ENCODE results near the gene FARSA. TPM values are rescaled to one million over a fixed set of nuclear protein-coding genes. Genes with fewer than 3 reads are reported as not detected.

FARSA gene
- total and polyA plus RNA-seq, 3 donors from 2014 or later: 53.8 to 65.3 (median 55.1) TPM

DNA sequence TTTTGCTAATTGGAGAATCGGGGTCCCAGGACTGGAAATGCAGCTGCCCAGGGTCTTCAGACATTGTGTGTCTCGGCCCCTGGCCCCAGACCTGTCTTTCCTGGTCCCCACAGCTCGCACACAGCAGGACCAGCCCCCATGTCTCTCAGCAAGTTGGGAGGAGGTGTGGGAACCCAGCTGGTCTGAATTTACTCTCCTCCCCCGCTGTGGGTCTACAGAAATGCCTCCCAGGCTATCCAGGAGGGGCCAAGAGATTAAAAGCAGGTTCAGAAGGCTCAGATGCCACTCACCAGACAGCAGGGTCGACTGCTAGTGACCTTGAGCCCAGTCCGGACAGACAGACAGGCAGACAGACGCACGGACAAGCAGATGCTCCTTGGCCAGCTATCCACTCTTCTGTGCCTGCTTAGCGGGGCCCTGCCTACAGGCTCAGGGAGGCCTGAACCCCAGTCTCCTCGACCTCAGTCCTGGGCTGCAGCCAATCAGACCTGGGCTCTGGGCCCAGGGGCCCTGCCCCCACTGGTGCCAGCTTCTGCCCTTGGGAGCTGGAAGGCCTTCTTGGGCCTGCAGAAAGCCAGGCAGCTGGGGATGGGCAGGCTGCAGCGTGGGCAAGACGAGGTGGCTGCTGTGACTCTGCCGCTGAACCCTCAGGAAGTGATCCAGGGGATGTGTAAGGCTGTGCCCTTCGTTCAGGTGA lies 35.9 kb upstream of the FARSA start, which contains the start of gene DAND5:
Gene DAND5, plus strand, starts transcription at position 285 of the 697 bp plus-strand sequence. Its CDS starts 85 bp downstream, at position 370.
- Histone ChIP-seq H3K9me3 (no peaks in the 10 kb centered on the region), H3K4me1 (peaks cover 8% of the 10 kb centered on the region), H3K27ac (no peak within 1 kb of the TSS), H3K27me3 (no peaks in the 10 kb centered on the region), H3K4me3 (no peak within 1 kb of the TSS), H3K36me3 (ENCODE audit: low read depth, missing control alignments) (no peaks in the 10 kb centered on the region)
- DNase-seq: peak; percentile 81
- TF ChIP-seq, protein P1, sequence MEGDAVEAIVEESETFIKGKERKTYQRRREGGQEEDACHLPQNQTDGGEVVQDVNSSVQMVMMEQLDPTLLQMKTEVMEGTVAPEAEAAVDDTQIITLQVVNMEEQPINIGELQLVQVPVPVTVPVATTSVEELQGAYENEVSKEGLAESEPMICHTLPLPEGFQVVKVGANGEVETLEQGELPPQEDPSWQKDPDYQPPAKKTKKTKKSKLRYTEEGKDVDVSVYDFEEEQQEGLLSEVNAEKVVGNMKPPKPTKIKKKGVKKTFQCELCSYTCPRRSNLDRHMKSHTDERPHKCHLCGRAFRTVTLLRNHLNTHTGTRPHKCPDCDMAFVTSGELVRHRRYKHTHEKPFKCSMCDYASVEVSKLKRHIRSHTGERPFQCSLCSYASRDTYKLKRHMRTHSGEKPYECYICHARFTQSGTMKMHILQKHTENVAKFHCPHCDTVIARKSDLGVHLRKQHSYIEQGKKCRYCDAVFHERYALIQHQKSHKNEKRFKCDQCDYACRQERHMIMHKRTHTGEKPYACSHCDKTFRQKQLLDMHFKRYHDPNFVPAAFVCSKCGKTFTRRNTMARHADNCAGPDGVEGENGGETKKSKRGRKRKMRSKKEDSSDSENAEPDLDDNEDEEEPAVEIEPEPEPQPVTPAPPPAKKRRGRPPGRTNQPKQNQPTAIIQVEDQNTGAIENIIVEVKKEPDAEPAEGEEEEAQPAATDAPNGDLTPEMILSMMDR (IDR thresholded peaks at IDR 0.05): no peak
- no peak for TF ChIP-seq POLR2A (IDR thresholded peaks at IDR 0.05)
- intact Hi-C loops (cut with DNase I; ENCODE audit: low total_unique reads): loop anchor here (5.0 kb wide), 1 partner anchor 293 kb away; no protein-coding TSS in a partner anchor
- 48 to 79% methylated on average over 13 to 14 of the region's 14 CpGs for WGBS, 2 donors

DNA sequence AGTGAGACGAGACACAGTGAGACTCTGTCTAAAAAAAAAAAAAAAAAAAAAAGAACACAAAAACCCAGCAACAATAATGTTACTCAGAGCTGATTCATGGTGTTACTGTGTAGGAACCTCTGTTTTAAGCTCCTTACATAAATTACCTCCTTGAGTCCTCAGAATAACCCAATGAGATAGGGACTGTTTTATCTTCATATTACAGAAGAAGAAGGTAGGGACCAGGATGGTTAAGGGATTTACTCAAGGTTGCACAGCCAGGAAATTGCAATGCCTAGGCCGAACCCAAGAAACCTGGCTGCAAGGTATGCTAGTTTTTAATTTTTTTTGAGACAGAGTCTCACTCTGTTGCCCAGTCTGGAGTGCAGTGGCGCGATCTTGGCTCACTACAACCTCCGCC lies 34.4 kb upstream of the FARSA start:
- Histone ChIP-seq H3K36me3 (ENCODE audit: low read depth, missing control alignments) (no peaks in the 10 kb centered on the region), H3K9me3 (no peaks in the 10 kb centered on the region), H3K27me3 (no peaks in the 10 kb centered on the region), H3K27ac (no peak overlapping the region), H3K4me3 (no peak overlapping the region), H3K4me1 (peaks cover 8% of the 10 kb centered on the region)
- TF ChIP-seq, protein P1 (IDR thresholded peaks at IDR 0.05): no peak
- TF ChIP-seq POLR2A (IDR thresholded peaks at IDR 0.05): no peak
- WGBS, 2 donors: 84 to 88% methylated on average over 5 of the region's 5 CpGs
- no peak for DNase-seq
- intact Hi-C loops (cut with DNase I; ENCODE audit: low total_unique reads): loop anchor here (5.0 kb wide), 1 partner anchor 294 kb away; no protein-coding TSS in a partner anchor

DNA sequence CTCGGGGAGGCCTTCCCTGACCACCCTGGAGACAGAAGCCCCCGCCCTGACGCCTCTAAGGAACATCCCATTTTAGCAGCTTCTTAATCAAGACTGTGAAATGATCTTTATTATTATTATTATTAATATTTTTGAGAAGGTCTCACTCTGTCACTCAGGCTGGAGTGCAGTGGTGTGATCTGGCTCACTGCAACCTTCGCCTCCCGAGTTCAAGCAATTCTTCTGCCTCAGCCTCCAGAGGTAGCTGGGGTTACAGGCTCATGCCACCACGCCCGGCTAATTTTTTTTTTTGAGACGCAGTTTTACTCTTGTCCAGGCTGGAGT lies 32.3 kb upstream of the FARSA start:
- peak overlapping the region; percentile 27 to 54 for H3K4me3 ChIP-seq
- 43 to 44% methylated on average over 8 of the region's 8 CpGs for WGBS, 2 donors
- H3K4me1 ChIP-seq: peaks cover 8% of the 10 kb centered on the region
- H3K36me3 ChIP-seq (ENCODE audit: low read depth, missing control alignments): no peaks in the 10 kb centered on the region
- H3K9me3 ChIP-seq: no peaks in the 10 kb centered on the region
- no peaks in the 10 kb centered on the region for H3K27me3 ChIP-seq
- TF ChIP-seq, protein P1 (IDR thresholded peaks at IDR 0.05): no peak
- TF ChIP-seq POLR2A (IDR thresholded peaks at IDR 0.05): no peak
- intact Hi-C loops (cut with DNase I; ENCODE audit: low total_unique reads): loop anchor here (5.0 kb wide), 1 partner anchor 297 kb away; no protein-coding TSS in a partner anchor
- no peak for DNase-seq
- H3K27ac ChIP-seq: no peak overlapping the region

DNA sequence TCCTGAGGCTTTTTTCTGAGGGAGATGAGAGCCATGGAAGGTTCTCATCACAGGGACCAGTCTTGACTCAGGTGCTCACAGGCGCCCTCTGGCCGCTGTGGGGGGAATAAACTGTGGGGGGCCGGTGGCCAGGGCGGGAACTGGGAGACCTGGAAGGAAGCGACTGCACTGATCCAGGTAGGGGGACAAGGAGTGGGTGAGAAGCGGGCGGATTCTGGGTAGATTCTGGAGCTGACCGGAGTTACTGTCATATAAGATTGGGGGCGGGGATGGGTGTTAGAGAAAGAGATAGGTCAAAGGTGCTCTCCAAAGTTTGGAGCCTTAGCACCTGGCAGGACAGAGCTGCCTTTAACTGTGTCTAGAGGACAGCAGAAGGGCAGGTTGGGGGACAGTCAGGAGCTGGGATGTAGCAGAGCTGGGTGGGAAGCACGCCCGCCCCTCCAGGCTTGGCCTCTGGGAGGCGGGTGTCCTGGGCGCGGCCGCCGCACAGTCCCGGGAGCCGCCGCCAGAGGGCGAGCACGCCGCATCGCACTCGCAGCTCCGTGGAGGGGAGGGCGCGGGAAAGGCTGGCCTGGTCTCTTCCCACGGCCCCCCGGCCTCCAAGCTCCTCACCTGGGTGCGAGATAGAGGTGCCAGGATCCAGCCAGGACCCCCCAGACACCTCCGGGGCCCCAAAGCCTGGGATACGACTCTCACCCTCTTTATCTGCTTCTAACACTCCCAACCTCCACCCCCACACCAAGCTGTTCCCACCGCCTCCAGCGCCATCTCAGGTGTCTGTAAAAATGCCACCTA lies 31.7 kb upstream of the FARSA start:
- intact Hi-C loops (cut with DNase I; ENCODE audit: low total_unique reads): loop anchor here (5.0 kb wide), 1 partner anchor 297 kb away; no protein-coding TSS in a partner anchor

More for the DNA sequence above, 31.7 kb upstream of the FARSA start:
- peak; percentile 86 for DNase-seq
- peak overlapping the region; percentile 27 to 54 for H3K4me3 ChIP-seq
- 0 to 2% methylated on average over 17 to 33 of the region's 34 CpGs for WGBS, 2 donors
- no peaks in the 10 kb centered on the region for H3K36me3 ChIP-seq (ENCODE audit: low read depth, missing control alignments)
- H3K27ac ChIP-seq: peak overlapping the region in 1 of 2 donors; percentile 8
- no peaks in the 10 kb centered on the region for H3K9me3 ChIP-seq
- H3K4me1 ChIP-seq: peaks cover 8% of the 10 kb centered on the region
- TF ChIP-seq, protein P1 (IDR thresholded peaks at IDR 0.05): peak; percentile 82 to 95 (median 92)
- TF ChIP-seq POLR2A (IDR thresholded peaks at IDR 0.05): no peak
- H3K27me3 ChIP-seq: no peaks in the 10 kb centered on the region
